MM.1S (cell line): ENCODE measurements around the gene SH3BP1.

Experiments used
- DNase-seq: peaks from one replicate; pipeline ENCODE4 v3.0.0-alpha.2; 2015
- H2AFZ ChIP-seq: fragments of 300-600 bp; sonication (generic); 2 replicates; pipeline ENCODE4 v1.6.0; 2016; ENCODE audit warnings: antibody characterized with exemption, low read length
- H3F3A ChIP-seq: fragments of 300-600 bp; sonication (generic); 2 replicates; pipeline ENCODE4 v1.6.1; 2016; ENCODE audit warnings: mild to moderate bottlenecking, antibody characterized with exemption, low read length, moderate library complexity, mixed read lengths; ENCODE audit not compliant: insufficient read depth
- H3K27ac ChIP-seq: fragments of 300-600 bp; sonication (generic); 2 replicates; pipeline ENCODE4 v1.5.1; 2016; ENCODE audit warnings: mild to moderate bottlenecking, low read length
- H3K27me3 ChIP-seq: fragments of 300-600 bp; sonication (generic); replicated peaks from 2 replicates; pipeline ENCODE4 v1.6.0; 2016; ENCODE audit warnings: low read length; ENCODE audit not compliant: insufficient read depth
- H3K36me3 ChIP-seq: fragments of 300-600 bp; sonication (generic); replicated peaks from 2 replicates; pipeline ENCODE4 v1.6.1; 2016; ENCODE audit warnings: mild to moderate bottlenecking, low read length, mixed read lengths; ENCODE audit not compliant: insufficient read depth
- H3K4me1 ChIP-seq: fragments of 300-600 bp; sonication (generic); 2 replicates; pipeline ENCODE4 v1.6.1; 2016; ENCODE audit warnings: low read length, mixed read lengths
- H3K4me2 ChIP-seq: fragments of 300-600 bp; sonication (generic); 2 replicates; pipeline ENCODE4 v1.6.0; 2016; ENCODE audit warnings: low read depth, low read length
- H3K4me3 ChIP-seq: fragments of 300-600 bp; sonication (generic); 2 replicates; pipeline ENCODE4 v1.5.1; 2016; ENCODE audit warnings: low read length, mixed read lengths
- H3K79me2 ChIP-seq: fragments of 300-600 bp; sonication (generic); 2 replicates; pipeline ENCODE4 v1.6.1; 2016; ENCODE audit warnings: mixed run types, low read length, mixed read lengths
- H3K9ac ChIP-seq: fragments of 300-600 bp; sonication (generic); 2 replicates; pipeline ENCODE4 v1.6.1; 2016; ENCODE audit warnings: low read length, mixed read lengths
- H3K9me2 ChIP-seq: fragments of 300-600 bp; sonication (generic); replicated peaks from 2 replicates; pipeline ENCODE4 v1.6.1; 2016; ENCODE audit warnings: mild to moderate bottlenecking, low read length, mixed read lengths; ENCODE audit not compliant: insufficient read depth
- H3K9me3 ChIP-seq: fragments of 300-600 bp; sonication (generic); replicated peaks from 2 replicates; pipeline ENCODE4 v1.6.1; 2016; ENCODE audit warnings: mild to moderate bottlenecking, low read length, mixed read lengths; ENCODE audit not compliant: insufficient read depth
- H4K20me1 ChIP-seq: fragments of 300-600 bp; sonication (generic); 2 replicates; pipeline ENCODE4 v1.6.1; 2016; ENCODE audit warnings: mild to moderate bottlenecking, low read length, moderate library complexity, mixed read lengths; ENCODE audit not compliant: insufficient read depth
- EZH2 ChIP-seq: fragments of 300-600 bp; sonication (generic); optimal IDR thresholded peaks from 2 replicates; pipeline ENCODE3; 2017; ENCODE audit warnings: low read depth, mild to moderate bottlenecking, antibody characterized with exemption, low read length, mixed read lengths
- EZH2phosphoT487 ChIP-seq: fragments of 300-600 bp; sonication (generic); IDR thresholded peaks from 2 replicates; pipeline ENCODE4 v1.6.1; 2018; ENCODE audit warnings: antibody characterized with exemption, low read length
- TF ChIP-seq, protein P1 (sequence below): fragments of 300-600 bp; sonication (generic); IDR thresholded peaks from 2 replicates; pipeline ENCODE4 v1.5.1; 2016; ENCODE audit warnings: antibody characterized with exemption, low read length, mixed read lengths

SH3BP1 gene

GRCh38 chr22:37626144-37626543, 13.3 kb upstream of the SH3BP1 start:
- H3K4me1 ChIP-seq = peaks cover 23% of the 10 kb centered on the region
- no peaks in the 10 kb centered on the region for H4K20me1 ChIP-seq
- H3K9ac ChIP-seq = no peak overlapping the region
- H3K27me3 ChIP-seq = no peaks in the 10 kb centered on the region
- H3K9me2 ChIP-seq = no peaks in the 10 kb centered on the region
- no peak overlapping the region for H2AFZ ChIP-seq
- H3F3A ChIP-seq = peaks cover 10% of the 10 kb centered on the region
- no peaks in the 10 kb centered on the region for H3K36me3 ChIP-seq
- H3K4me2 ChIP-seq = no peak overlapping the region
- no peak overlapping the region for H3K4me3 ChIP-seq
- DNase-seq = no peak
- no peak for TF ChIP-seq EZH2
- TF ChIP-seq, protein P1, sequence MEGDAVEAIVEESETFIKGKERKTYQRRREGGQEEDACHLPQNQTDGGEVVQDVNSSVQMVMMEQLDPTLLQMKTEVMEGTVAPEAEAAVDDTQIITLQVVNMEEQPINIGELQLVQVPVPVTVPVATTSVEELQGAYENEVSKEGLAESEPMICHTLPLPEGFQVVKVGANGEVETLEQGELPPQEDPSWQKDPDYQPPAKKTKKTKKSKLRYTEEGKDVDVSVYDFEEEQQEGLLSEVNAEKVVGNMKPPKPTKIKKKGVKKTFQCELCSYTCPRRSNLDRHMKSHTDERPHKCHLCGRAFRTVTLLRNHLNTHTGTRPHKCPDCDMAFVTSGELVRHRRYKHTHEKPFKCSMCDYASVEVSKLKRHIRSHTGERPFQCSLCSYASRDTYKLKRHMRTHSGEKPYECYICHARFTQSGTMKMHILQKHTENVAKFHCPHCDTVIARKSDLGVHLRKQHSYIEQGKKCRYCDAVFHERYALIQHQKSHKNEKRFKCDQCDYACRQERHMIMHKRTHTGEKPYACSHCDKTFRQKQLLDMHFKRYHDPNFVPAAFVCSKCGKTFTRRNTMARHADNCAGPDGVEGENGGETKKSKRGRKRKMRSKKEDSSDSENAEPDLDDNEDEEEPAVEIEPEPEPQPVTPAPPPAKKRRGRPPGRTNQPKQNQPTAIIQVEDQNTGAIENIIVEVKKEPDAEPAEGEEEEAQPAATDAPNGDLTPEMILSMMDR = no peak
- TF ChIP-seq EZH2phosphoT487 = no peak
- no peaks in the 10 kb centered on the region for H3K79me2 ChIP-seq
- 0 out of 2 replicates have a peak overlapping the region, but pooled peaks have one; percentile 2 for H3K27ac ChIP-seq
- no peaks in the 10 kb centered on the region for H3K9me3 ChIP-seq

DNA sequence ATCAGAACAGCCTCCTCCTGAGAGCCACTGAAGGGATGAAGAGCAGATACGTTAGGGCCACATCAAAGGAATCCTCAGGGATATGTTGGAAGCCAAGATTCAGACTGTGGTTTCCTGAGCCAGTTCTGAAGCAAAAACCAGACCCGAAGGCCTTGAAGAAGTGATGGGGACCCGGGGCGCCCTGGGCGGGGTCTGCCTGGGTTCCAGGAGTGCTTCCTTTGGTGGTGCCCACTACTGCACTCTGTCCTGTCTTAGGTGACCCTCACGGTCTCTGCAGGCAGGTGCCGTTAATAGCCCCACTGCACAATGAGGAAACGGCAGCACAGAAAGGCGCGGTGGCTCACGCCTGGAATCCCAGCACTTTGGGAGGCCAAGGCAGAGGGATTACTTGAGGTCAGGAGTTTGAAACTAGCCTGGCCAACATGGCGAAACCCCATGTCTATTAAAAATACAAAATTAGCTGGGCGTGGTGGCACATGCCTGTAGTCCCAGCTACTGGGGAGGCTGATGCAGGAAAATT, 12.9 kb upstream of the SH3BP1 start:
- no peak overlapping the region; the same call in 1 of the 2 replicates for H3K4me2 ChIP-seq
- no peak overlapping the region for H3K9ac ChIP-seq
- no peaks in the 10 kb centered on the region for H3K27me3 ChIP-seq
- peaks cover 23% of the 10 kb centered on the region for H3K4me1 ChIP-seq
- DNase-seq = no peak
- H3K27ac ChIP-seq = 0 out of 2 replicates have a peak overlapping the region, but pooled peaks have one; percentile 2
- peaks cover 10% of the 10 kb centered on the region for H3F3A ChIP-seq
- no peaks in the 10 kb centered on the region for H3K79me2 ChIP-seq
- no peaks in the 10 kb centered on the region for H3K9me3 ChIP-seq
- H3K36me3 ChIP-seq = no peaks in the 10 kb centered on the region
- no peaks in the 10 kb centered on the region for H4K20me1 ChIP-seq
- H3K9me2 ChIP-seq = no peaks in the 10 kb centered on the region
- H2AFZ ChIP-seq = no peak overlapping the region
- H3K4me3 ChIP-seq = no peak overlapping the region
- TF ChIP-seq EZH2 (no peak), EZH2phosphoT487 (no peak)
- TF ChIP-seq, protein P1 = no peak

GRCh38 chr22:37627121-37627520, 12.3 kb upstream of the SH3BP1 start:
- H3K9me3 ChIP-seq = no peaks in the 10 kb centered on the region
- H3K36me3 ChIP-seq = no peaks in the 10 kb centered on the region
- H3K27me3 ChIP-seq = no peaks in the 10 kb centered on the region
- 0 out of 2 replicates have a peak overlapping the region, but pooled peaks have one; percentile 45 for H2AFZ ChIP-seq
- no peaks in the 10 kb centered on the region for H3K79me2 ChIP-seq
- H3K4me2 ChIP-seq = peak overlapping the region; percentile 48; the same call in 1 of the 2 replicates
- peak overlapping the region; percentile 63; the same call in 1 of the 2 replicates for H3K27ac ChIP-seq
- no peak for DNase-seq
- peaks cover 23% of the 10 kb centered on the region for H3K4me1 ChIP-seq
- H4K20me1 ChIP-seq = no peaks in the 10 kb centered on the region
- H3K9ac ChIP-seq = no peak overlapping the region
- no peak for TF ChIP-seq EZH2phosphoT487
- TF ChIP-seq, protein P1 = no peak
- no peak for TF ChIP-seq EZH2
- peaks cover 10% of the 10 kb centered on the region for H3F3A ChIP-seq
- no peaks in the 10 kb centered on the region for H3K9me2 ChIP-seq
- H3K4me3 ChIP-seq = no peak overlapping the region
